ENCODE data around the gene IFT88. TPM values are rescaled to one million over a fixed set of nuclear protein-coding genes. Genes with fewer than 3 reads are reported as not detected.

IFT88 gene
- total and polyA plus RNA-seq, 4 donors = 7.1 to 18.7 (median 10.5) TPM

DNA sequence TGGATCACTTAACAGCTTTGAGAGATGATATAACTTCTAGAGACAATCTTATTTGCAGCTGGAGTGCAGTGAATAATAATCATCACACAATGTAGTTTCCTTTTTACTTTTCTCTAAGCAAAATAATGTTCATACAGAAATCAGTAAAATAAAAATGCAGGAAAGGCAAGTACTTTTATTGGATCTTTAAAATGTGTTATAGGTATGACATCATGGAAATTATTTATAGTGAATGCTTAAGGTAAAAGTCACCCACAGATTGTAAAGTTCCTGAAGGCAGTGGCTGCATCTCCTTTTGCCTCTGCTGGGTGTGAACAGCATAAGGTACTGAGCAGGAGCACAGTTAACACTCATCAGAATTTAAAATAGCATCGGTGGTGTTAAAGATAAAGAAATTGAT, 119.2 kb downstream of the IFT88 start:
- no peaks in the 10 kb centered on the region for H3K27me3 ChIP-seq (ENCODE audit: control insufficient read depth in 4 of 4, insufficient read depth in 4 of 4, low read length in 3 of 4)
- H3K9me3 ChIP-seq (ENCODE audit: control insufficient read depth in 4 of 4, low read length in 3 of 4) = no peaks in the 10 kb centered on the region
- WGBS = 96% methylated on average over 1 of the region's 1 CpG
- no peak overlapping the region for H3K4me3 ChIP-seq (ENCODE audit: low read depth in 1 of 3, low read length in 3 of 3)
- peaks cover 1 to 7% (median 4%) of the 10 kb centered on the region in 4 donors for H3K36me3 ChIP-seq (ENCODE audit: control insufficient read depth in 4 of 4, insufficient read depth in 3 of 4, low read depth in 1 of 4, low read length in 3 of 4)
- TF ChIP-seq RXRA (IDR thresholded peaks at IDR 0.05) = no peak
- TF ChIP-seq RAD21 (IDR thresholded peaks at IDR 0.05) = no peak
- no peak for DNase-seq (ENCODE audit: low spot score)
- no peak overlapping the region for H3K9ac ChIP-seq (ENCODE audit: low read depth in 1 of 2, low read length in 2 of 2)
- no peak overlapping the region for H3K27ac ChIP-seq (ENCODE audit: low read depth in 1 of 2, low read length in 2 of 2)
- no peaks in the 10 kb centered on the region for H3K4me1 ChIP-seq (ENCODE audit: control insufficient read depth in 4 of 4, insufficient read depth in 4 of 4, low read length in 3 of 4)

DNA sequence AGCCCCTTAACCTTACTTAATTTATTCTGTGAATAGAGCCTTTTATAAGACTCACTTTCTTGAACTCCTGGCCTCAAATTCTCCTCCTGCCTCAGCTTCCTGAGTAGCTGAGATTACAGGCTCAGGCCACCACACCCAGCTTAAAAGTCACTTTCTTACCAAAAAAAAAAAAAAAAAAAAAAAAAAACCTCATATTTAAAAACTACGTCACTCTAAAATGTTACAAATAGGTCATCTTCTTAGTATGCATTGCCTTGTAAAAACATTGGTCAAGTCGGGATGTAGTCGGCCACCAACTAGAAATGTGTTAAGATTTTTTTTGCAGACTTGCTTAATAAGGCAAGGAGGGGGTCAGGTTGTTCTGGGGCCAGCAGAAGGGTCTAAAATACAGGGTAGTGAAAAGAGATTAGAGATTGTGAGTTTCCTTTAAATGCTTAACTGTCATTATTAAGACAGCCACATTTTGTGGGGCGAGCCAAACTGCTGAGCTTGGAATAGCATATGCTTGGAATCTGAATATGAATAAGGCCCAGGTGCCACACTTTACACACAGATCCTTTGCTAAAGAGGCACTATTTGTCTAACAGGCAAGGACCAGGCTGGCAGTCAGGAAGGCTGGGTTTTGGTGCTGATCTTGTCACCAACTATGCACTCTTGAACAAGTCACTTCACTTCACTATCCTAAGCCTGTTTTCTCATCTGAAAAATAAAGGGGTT, 120.1 kb downstream of the IFT88 start:
- no peak overlapping the region for H3K27ac ChIP-seq (ENCODE audit: low read depth in 1 of 2, low read length in 2 of 2)
- H3K27me3 ChIP-seq (ENCODE audit: control insufficient read depth in 4 of 4, insufficient read depth in 4 of 4, low read length in 3 of 4) = no peaks in the 10 kb centered on the region
- no peak overlapping the region for H3K9ac ChIP-seq (ENCODE audit: low read depth in 1 of 2, low read length in 2 of 2)
- no peak for TF ChIP-seq RXRA (IDR thresholded peaks at IDR 0.05)
- TF ChIP-seq, protein P1, sequence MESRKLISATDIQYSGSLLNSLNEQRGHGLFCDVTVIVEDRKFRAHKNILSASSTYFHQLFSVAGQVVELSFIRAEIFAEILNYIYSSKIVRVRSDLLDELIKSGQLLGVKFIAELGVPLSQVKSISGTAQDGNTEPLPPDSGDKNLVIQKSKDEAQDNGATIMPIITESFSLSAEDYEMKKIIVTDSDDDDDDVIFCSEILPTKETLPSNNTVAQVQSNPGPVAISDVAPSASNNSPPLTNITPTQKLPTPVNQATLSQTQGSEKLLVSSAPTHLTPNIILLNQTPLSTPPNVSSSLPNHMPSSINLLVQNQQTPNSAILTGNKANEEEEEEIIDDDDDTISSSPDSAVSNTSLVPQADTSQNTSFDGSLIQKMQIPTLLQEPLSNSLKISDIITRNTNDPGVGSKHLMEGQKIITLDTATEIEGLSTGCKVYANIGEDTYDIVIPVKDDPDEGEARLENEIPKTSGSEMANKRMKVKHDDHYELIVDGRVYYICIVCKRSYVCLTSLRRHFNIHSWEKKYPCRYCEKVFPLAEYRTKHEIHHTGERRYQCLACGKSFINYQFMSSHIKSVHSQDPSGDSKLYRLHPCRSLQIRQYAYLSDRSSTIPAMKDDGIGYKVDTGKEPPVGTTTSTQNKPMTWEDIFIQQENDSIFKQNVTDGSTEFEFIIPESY (IDR thresholded peaks at IDR 0.05) = no peak
- TF ChIP-seq, protein P2, sequence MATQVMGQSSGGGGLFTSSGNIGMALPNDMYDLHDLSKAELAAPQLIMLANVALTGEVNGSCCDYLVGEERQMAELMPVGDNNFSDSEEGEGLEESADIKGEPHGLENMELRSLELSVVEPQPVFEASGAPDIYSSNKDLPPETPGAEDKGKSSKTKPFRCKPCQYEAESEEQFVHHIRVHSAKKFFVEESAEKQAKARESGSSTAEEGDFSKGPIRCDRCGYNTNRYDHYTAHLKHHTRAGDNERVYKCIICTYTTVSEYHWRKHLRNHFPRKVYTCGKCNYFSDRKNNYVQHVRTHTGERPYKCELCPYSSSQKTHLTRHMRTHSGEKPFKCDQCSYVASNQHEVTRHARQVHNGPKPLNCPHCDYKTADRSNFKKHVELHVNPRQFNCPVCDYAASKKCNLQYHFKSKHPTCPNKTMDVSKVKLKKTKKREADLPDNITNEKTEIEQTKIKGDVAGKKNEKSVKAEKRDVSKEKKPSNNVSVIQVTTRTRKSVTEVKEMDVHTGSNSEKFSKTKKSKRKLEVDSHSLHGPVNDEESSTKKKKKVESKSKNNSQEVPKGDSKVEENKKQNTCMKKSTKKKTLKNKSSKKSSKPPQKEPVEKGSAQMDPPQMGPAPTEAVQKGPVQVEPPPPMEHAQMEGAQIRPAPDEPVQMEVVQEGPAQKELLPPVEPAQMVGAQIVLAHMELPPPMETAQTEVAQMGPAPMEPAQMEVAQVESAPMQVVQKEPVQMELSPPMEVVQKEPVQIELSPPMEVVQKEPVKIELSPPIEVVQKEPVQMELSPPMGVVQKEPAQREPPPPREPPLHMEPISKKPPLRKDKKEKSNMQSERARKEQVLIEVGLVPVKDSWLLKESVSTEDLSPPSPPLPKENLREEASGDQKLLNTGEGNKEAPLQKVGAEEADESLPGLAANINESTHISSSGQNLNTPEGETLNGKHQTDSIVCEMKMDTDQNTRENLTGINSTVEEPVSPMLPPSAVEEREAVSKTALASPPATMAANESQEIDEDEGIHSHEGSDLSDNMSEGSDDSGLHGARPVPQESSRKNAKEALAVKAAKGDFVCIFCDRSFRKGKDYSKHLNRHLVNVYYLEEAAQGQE (IDR thresholded peaks at IDR 0.05) = no peak
- no peak for TF ChIP-seq JUND (IDR thresholded peaks at IDR 0.05)
- TF ChIP-seq YY1 (IDR thresholded peaks at IDR 0.05) = no peak
- TF ChIP-seq, protein P3, sequence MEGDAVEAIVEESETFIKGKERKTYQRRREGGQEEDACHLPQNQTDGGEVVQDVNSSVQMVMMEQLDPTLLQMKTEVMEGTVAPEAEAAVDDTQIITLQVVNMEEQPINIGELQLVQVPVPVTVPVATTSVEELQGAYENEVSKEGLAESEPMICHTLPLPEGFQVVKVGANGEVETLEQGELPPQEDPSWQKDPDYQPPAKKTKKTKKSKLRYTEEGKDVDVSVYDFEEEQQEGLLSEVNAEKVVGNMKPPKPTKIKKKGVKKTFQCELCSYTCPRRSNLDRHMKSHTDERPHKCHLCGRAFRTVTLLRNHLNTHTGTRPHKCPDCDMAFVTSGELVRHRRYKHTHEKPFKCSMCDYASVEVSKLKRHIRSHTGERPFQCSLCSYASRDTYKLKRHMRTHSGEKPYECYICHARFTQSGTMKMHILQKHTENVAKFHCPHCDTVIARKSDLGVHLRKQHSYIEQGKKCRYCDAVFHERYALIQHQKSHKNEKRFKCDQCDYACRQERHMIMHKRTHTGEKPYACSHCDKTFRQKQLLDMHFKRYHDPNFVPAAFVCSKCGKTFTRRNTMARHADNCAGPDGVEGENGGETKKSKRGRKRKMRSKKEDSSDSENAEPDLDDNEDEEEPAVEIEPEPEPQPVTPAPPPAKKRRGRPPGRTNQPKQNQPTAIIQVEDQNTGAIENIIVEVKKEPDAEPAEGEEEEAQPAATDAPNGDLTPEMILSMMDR (IDR thresholded peaks at IDR 0.05; ENCODE audit: low read depth, low read length, missing input control) = no peak
- TF ChIP-seq TAF1 (conservative IDR thresholded peaks at IDR 0.05) = no peak
- TF ChIP-seq RAD21 (IDR thresholded peaks at IDR 0.05) = no peak
- TF ChIP-seq, protein P4, sequence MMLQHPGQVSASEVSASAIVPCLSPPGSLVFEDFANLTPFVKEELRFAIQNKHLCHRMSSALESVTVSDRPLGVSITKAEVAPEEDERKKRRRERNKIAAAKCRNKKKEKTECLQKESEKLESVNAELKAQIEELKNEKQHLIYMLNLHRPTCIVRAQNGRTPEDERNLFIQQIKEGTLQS (IDR thresholded peaks at IDR 0.05) = no peak
- no peak for TF ChIP-seq SP1 (IDR thresholded peaks at IDR 0.05)
- no peak for TF ChIP-seq HNF4G (IDR thresholded peaks at IDR 0.05)
- no peak for TF ChIP-seq NR2F2 (IDR thresholded peaks at IDR 0.05)
- TF ChIP-seq FOXA2 (IDR thresholded peaks at IDR 0.05) = no peak
- no peak overlapping the region for H3K4me3 ChIP-seq (ENCODE audit: low read depth in 1 of 3, low read length in 3 of 3)
- H3K9me3 ChIP-seq (ENCODE audit: control insufficient read depth in 4 of 4, low read length in 3 of 4) = no peaks in the 10 kb centered on the region
- H3K36me3 ChIP-seq (ENCODE audit: control insufficient read depth in 4 of 4, insufficient read depth in 3 of 4, low read depth in 1 of 4, low read length in 3 of 4) = peaks cover 1 to 10% (median 5%) of the 10 kb centered on the region in 4 donors
- H3K4me1 ChIP-seq (ENCODE audit: control insufficient read depth in 4 of 4, insufficient read depth in 4 of 4, low read length in 3 of 4) = no peaks in the 10 kb centered on the region
- no peak for DNase-seq (ENCODE audit: low spot score)
- WGBS = 88% methylated on average over 4 of the region's 4 CpGs

Measured in liver (tissue), 9 donors.